GM13976 (cell line): ENCODE results near the gene SCLY.

Experiments
- DNase-seq: peaks from one replicate; pipeline ENCODE4 v3.0.0; 2012; ENCODE audit warnings: low spot score
- CTCF ChIP-seq: IDR thresholded peaks from 2 replicates; pipeline ENCODE4 v1.5.1; 2012; ENCODE audit warnings: borderline replicate concordance, mild to moderate bottlenecking; ENCODE audit not compliant: insufficient read depth; ENCODE audit errors: extremely low read depth, missing control alignments, control extremely low read depth
- in situ Hi-C: fragments of 300-500 bp; cut with MboI; formaldehyde crosslinking; loops from one replicate; pipeline ENCODE4 v1.12.0; 2022; ENCODE audit warnings: low sequenced_read_pairs, mixed read lengths, inconsistent platforms; ENCODE audit not compliant: unreplicated experiment

SCLY gene

GRCh38 chr2:238039151-238039550, 21.6 kb upstream of the SCLY start:
- no peak for DNase-seq
- in situ Hi-C loops = no loop called here
- TF ChIP-seq CTCF = no peak

GRCh38 chr2:238039985-238040384, 20.8 kb upstream of the SCLY start:
- in situ Hi-C loops = no loop called here
- no peak for TF ChIP-seq CTCF
- DNase-seq = no peak

- DNase-seq = no peak
- in situ Hi-C loops = no loop called here
- no peak for TF ChIP-seq CTCF
Observed at GRCh38 chr2:238040918-238041317, 19.9 kb upstream of the SCLY start.

GRCh38 chr2:238042090-238042489, 18.7 kb upstream of the SCLY start:
- in situ Hi-C loops = no loop called here
- DNase-seq = no peak
- TF ChIP-seq CTCF = no peak

- DNase-seq = no peak
- TF ChIP-seq CTCF = no peak
- in situ Hi-C loops = no loop called here
Observed at GRCh38 chr2:238042849-238043584, 17.8 kb upstream of the SCLY start.

- in situ Hi-C loops = no loop called here
- no peak for DNase-seq
- TF ChIP-seq CTCF = no peak
Observed at GRCh38 chr2:238043851-238044250, 16.9 kb upstream of the SCLY start.

- in situ Hi-C loops = no loop called here
Observed at GRCh38 chr2:238045575-238045974, 15.2 kb upstream of the SCLY start.

More at GRCh38 chr2:238045575-238045974, 15.2 kb upstream of the SCLY start:
- DNase-seq = no peak
- TF ChIP-seq CTCF = no peak
